ENCODE data around the gene PLEKHM3.

PLEKHM3 gene

DNA sequence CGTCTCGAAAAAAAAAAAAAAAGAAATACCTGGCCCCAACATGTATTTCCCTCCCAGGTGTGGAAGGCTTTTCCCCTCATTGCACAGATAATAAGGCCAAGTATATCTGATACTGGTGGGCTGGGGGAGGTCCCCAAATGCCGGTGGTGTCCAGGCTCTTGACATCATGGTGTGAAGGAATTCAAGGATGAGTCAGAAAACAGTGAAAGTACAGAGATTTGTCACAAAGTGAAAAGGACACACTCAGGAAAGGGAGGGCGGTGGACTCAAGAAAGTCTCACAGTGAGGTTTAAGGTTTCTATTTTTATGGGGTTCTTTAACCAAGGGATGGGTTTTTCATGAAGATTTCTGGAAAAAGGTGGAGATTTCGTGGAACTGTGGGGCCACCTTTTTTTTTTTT, 217.8 kb downstream of the PLEKHM3 start:
- no peak for DNase-seq (ENCODE audit: low read depth in 2 of 2)
- no peak overlapping the region for H3K4me3 ChIP-seq (replicated peaks in 1 of 2; ENCODE audit: low read depth in 2 of 2, low read length in 2 of 2)
- TF ChIP-seq, protein P1, sequence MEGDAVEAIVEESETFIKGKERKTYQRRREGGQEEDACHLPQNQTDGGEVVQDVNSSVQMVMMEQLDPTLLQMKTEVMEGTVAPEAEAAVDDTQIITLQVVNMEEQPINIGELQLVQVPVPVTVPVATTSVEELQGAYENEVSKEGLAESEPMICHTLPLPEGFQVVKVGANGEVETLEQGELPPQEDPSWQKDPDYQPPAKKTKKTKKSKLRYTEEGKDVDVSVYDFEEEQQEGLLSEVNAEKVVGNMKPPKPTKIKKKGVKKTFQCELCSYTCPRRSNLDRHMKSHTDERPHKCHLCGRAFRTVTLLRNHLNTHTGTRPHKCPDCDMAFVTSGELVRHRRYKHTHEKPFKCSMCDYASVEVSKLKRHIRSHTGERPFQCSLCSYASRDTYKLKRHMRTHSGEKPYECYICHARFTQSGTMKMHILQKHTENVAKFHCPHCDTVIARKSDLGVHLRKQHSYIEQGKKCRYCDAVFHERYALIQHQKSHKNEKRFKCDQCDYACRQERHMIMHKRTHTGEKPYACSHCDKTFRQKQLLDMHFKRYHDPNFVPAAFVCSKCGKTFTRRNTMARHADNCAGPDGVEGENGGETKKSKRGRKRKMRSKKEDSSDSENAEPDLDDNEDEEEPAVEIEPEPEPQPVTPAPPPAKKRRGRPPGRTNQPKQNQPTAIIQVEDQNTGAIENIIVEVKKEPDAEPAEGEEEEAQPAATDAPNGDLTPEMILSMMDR (IDR thresholded peaks at IDR 0.05; ENCODE audit: low read depth, low read length) = no peak

DNA sequence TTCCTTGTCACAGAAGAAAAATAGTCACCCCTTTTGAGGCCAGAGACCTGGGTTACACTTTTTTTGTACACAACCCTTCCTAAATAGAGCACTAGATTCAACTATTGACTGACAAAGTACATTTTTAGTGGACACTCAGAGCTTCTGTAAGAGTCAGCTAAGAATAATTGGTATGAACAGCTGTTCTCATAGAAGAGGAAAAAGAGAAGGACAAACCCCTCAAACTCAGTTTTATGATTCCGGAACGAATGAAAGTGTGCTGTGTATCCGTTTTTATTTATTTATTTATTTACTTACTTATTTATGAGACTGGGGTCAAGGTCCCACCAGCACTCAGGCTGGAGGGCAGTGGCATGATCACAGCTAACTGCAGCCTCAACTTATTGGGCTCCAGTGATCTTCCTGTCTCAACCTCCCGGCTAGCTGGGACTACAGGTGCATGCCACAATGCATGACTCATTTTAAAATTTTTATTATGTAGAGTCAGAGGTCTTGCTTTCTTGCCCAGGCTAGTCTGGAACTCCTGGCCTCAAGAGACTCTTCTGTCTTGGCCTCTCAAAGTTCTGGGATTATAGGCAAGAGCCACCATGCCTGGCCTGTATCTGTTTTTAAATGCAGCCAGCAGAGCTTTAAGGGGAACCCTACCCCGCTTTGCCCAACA, 219.6 kb downstream of the PLEKHM3 start:
- DNase-seq (ENCODE audit: low read depth in 2 of 2) = peak in 1 of 2 donors; percentile 43

DNA sequence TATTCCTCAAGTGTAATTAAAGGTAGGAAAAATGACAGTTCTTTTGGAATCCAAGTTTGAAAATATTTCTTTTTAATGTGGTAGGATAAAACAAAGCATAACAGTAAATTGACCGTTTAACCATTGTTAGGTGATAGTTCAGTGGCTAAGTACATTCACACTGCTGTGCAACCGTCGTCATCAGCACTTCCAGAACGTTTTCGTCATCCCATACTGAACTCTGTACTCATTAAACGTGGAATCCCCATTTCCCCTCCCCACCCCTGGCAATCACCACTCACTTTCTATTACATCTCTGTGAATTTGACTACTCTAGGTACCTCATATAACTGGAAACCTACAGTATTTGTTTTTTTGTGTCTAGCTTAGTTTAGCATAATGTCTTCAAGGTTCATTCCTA, 222.7 kb downstream of the PLEKHM3 start:
- no peak overlapping the region for H3K4me3 ChIP-seq (replicated peaks in 1 of 2; ENCODE audit: low read depth in 2 of 2, low read length in 2 of 2)
- DNase-seq (ENCODE audit: low read depth in 2 of 2) = no peak
- TF ChIP-seq, protein P1 (IDR thresholded peaks at IDR 0.05; ENCODE audit: low read depth, low read length) = no peak

More for the DNA sequence above, 219.6 kb downstream of the PLEKHM3 start:
- TF ChIP-seq, protein P1 (IDR thresholded peaks at IDR 0.05; ENCODE audit: low read depth, low read length) = no peak
- no peak overlapping the region for H3K4me3 ChIP-seq (replicated peaks in 1 of 2; ENCODE audit: low read depth in 2 of 2, low read length in 2 of 2)

DNA sequence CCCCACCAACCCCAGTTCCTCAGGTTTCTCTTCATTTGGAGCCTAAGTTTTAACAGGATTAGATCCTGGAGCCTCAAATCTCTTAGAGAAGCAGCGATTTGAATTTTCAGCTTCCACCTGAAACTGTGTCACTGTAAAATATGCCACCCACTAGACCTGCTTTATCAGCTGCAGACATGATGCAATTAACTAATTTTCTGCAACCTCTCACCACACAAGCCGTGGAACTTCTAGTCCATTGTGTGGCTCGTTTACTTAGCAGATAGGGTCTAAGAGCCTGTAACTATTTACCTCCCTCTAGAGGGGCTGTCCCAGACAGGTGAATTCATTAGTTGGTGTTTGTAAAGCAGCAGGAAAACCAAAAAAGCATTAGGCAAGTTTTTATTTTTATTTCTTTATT, 224.1 kb downstream of the PLEKHM3 start:
- no peak for DNase-seq (ENCODE audit: low read depth in 2 of 2)
- no peak overlapping the region for H3K4me3 ChIP-seq (replicated peaks in 1 of 2; ENCODE audit: low read depth in 2 of 2, low read length in 2 of 2)

DNA sequence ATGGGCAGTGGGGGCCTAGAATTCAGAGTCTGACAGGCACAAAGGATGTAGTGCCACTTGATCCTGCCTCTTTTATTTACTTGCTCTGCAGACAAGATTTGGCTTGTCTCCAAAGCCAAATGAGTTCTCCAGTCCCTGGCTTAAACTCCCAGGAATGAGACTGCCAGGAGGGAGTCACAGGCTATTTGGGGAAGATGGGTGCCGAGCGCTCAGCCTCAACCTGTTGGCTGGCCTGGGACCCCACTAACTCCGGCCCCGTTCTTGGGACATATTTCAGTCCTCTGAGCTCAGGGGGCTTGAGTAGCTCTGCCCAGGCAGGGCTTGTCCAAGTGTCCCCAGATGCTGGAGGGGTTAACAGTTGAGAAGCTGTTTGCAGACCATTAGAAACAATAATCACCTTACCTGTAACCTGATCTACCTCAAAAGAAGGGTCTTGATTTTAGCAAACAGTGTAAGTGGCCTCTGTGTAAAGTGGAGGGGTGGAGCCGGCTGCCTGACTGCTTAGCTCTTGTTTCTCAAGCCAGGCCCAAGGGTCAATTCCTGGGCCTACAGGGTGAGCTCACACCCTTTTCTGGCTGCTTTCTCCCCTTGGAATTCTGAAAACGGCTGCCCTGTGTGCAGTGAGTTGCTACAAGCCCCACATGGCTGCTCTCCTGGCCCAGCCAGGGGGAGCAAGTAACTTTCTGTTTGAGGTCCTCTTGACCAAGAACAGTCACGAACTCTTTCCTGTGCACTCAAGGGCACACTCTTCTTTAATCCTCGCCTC, 228.6 kb downstream of the PLEKHM3 start:
- TF ChIP-seq, protein P1 (IDR thresholded peaks at IDR 0.05; ENCODE audit: low read depth, low read length) = no peak
- DNase-seq (ENCODE audit: low read depth in 2 of 2) = peak in 1 of 2 donors; percentile 29
- H3K4me3 ChIP-seq (replicated peaks in 1 of 2; ENCODE audit: low read depth in 2 of 2, low read length in 2 of 2) = no peak overlapping the region

More for the DNA sequence above, 224.1 kb downstream of the PLEKHM3 start:
- TF ChIP-seq, protein P1 (IDR thresholded peaks at IDR 0.05; ENCODE audit: low read depth, low read length) = no peak

DNA sequence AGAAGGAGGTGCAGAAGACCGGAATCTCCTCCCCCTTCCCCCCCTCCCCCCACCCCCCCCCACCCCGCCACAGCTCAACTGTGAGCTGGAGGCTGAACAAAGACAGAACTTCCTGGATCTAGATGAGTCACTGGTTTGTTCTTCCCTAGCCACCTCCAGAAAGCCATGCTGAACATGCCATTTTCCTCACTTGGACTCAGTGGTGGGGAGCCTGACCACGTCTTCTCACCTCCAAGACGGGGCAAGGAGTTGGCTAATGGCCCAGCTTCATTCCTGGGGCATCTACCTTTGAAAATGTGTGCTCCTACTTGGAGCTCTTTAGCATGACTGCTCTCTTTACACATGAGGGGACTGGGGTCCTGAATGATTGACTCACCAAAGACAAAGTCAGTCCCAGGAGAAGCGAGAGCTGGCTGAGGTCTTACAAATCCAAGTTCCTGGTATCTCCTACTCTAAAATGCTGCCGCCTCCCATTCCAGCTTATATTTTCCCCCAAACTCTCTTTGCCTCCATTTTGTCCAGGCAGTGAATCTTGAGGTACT, 233.0 kb downstream of the PLEKHM3 start:
- no peak overlapping the region for H3K4me3 ChIP-seq (replicated peaks in 1 of 2; ENCODE audit: low read depth in 2 of 2, low read length in 2 of 2)
- TF ChIP-seq, protein P1 (IDR thresholded peaks at IDR 0.05; ENCODE audit: low read depth, low read length) = no peak
- peak; percentile 76 to 80 for DNase-seq (ENCODE audit: low read depth in 2 of 2)
